Nephron progenitor cell (in vitro differentiated cells): ENCODE results near the gene CCND2.

ENCODE experiments used
- DNase-seq: peaks from one replicate; pipeline ENCODE4 v3.0.0; 2021
- H3K27ac Mint-ChIP-seq: 2 replicates; pipeline ENCODE4 v1.8.0; 2021; ENCODE audit warnings: mild to moderate bottlenecking, moderate library complexity, mixed read lengths
- H3K27me3 Mint-ChIP-seq: 2 replicates; pipeline ENCODE4 v1.8.0; 2021; ENCODE audit warnings: mild to moderate bottlenecking, low read depth, mixed read lengths; ENCODE audit not compliant: poor library complexity
- H3K36me3 Mint-ChIP-seq: 2 replicates; pipeline ENCODE4 v1.8.0; 2021; ENCODE audit warnings: low read depth, mixed read lengths
- H3K4me1 Mint-ChIP-seq: 2 replicates; pipeline ENCODE4 v1.8.0; 2021; ENCODE audit warnings: mixed read lengths
- H3K4me3 Mint-ChIP-seq: 2 replicates; pipeline ENCODE4 v1.8.0; 2021; ENCODE audit warnings: mild to moderate bottlenecking, moderate library complexity, mixed read lengths
- H3K9me3 Mint-ChIP-seq: 2 replicates; pipeline ENCODE4 v1.8.0; 2021; ENCODE audit warnings: mild to moderate bottlenecking, moderate library complexity, mixed read lengths
- TF ChIP-seq, protein P1 (sequence below): fragments of 200-600 bp; sonication (generic); IDR thresholded peaks from 2 replicates; pipeline ENCODE4 v1.5.0; 2021; ENCODE audit warnings: antibody characterized with exemption

Gene CCND2

DNA sequence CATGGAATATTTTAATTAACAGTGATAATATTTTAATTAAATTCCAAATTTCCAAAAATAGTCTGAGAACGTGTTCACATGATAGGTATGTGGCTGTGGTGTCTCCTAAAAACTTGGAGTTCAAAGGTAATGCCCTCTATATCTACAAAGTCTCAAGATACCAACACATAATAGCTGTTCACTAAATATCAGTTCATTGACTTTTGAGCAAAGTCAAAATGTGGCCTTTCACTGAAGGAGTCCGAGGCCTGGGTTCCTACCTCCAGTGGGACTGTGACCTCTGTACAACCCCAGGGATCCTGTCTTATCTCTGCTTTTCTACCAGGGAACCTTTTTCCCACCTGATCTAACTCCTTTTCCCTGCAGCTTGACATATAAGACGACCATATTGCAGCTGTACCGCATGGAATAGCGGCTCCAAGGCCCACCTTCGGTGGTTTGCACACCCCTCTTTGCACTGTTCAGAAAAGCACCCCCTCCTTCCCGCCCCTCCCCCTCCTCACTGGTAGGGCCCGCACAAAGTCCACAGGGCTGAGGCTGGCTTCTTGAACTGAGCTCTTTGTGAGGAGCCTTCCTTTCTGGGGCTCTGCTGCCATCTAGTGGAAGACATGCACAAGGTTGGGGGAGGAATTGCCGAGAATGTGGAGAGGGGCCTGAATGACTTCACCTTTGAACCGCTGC is 3.1 kb downstream of the CCND2 start:
- Mint-ChIP-seq H3K36me3 (peaks cover 60% of the 10 kb centered on the region), H3K27me3 (no peaks in the 10 kb centered on the region), H3K4me3 (peak overlapping the region; percentile 98), H3K9me3 (no peaks in the 10 kb centered on the region), H3K4me1 (peaks cover 64% of the 10 kb centered on the region), H3K27ac (peak overlapping the region; percentile 94)
- peak; percentile 90 for DNase-seq
- TF ChIP-seq, protein P1, sequence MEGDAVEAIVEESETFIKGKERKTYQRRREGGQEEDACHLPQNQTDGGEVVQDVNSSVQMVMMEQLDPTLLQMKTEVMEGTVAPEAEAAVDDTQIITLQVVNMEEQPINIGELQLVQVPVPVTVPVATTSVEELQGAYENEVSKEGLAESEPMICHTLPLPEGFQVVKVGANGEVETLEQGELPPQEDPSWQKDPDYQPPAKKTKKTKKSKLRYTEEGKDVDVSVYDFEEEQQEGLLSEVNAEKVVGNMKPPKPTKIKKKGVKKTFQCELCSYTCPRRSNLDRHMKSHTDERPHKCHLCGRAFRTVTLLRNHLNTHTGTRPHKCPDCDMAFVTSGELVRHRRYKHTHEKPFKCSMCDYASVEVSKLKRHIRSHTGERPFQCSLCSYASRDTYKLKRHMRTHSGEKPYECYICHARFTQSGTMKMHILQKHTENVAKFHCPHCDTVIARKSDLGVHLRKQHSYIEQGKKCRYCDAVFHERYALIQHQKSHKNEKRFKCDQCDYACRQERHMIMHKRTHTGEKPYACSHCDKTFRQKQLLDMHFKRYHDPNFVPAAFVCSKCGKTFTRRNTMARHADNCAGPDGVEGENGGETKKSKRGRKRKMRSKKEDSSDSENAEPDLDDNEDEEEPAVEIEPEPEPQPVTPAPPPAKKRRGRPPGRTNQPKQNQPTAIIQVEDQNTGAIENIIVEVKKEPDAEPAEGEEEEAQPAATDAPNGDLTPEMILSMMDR, result peak; percentile 82

DNA sequence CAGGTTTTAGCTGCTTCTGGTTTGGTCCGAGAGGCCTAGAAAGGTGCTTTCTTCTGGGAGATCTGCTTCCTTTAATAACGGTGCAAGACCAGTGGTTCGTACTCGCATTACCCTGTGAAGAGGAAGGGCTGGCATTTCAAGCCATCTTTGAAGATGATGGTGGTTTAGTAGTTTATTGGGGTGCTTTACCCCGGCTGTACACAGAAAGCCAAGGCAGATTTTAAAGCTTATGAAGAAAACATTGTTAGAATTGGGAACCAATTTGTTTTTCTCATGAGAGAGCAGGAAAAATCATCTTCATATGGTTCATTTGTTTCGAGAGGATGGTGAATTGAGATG is 3.6 kb downstream of the CCND2 start:
- H3K27ac Mint-ChIP-seq, result peak overlapping the region; percentile 93
- H3K36me3 Mint-ChIP-seq, result peaks cover 65% of the 10 kb centered on the region
- no peaks in the 10 kb centered on the region for H3K27me3 Mint-ChIP-seq
- no peaks in the 10 kb centered on the region for H3K9me3 Mint-ChIP-seq
- TF ChIP-seq, protein P1, result peak; percentile 3
- peak overlapping the region; percentile 98 for H3K4me3 Mint-ChIP-seq
- DNase-seq, result no peak
- H3K4me1 Mint-ChIP-seq, result peaks cover 69% of the 10 kb centered on the region

DNA sequence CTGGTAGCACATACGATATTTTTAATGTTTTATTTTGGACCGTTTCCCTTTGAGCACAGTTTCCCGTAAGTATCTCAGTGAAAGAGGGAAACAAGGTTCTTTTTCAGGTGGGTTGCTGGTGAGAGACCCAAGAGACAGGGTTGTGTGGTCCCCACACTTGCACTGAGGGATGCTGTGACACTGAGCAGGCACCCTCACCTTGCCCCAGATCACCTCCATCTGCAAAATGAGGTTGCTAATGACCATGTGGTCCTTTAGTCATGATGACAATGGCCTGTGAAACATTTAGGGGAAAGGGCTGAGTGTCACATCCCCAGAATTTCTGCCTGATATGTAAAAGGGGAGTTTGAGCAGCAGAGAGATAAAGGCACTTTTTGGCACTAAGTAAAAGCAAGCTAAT is 4.3 kb downstream of the CCND2 start:
- H3K9me3 Mint-ChIP-seq, result no peaks in the 10 kb centered on the region
- no peak for DNase-seq
- peak overlapping the region; percentile 83 for H3K27ac Mint-ChIP-seq
- TF ChIP-seq, protein P1, result no peak
- H3K27me3 Mint-ChIP-seq, result no peaks in the 10 kb centered on the region
- H3K4me3 Mint-ChIP-seq, result peak overlapping the region; percentile 98
- peaks cover 75% of the 10 kb centered on the region for H3K4me1 Mint-ChIP-seq
- H3K36me3 Mint-ChIP-seq, result peaks cover 72% of the 10 kb centered on the region

DNA sequence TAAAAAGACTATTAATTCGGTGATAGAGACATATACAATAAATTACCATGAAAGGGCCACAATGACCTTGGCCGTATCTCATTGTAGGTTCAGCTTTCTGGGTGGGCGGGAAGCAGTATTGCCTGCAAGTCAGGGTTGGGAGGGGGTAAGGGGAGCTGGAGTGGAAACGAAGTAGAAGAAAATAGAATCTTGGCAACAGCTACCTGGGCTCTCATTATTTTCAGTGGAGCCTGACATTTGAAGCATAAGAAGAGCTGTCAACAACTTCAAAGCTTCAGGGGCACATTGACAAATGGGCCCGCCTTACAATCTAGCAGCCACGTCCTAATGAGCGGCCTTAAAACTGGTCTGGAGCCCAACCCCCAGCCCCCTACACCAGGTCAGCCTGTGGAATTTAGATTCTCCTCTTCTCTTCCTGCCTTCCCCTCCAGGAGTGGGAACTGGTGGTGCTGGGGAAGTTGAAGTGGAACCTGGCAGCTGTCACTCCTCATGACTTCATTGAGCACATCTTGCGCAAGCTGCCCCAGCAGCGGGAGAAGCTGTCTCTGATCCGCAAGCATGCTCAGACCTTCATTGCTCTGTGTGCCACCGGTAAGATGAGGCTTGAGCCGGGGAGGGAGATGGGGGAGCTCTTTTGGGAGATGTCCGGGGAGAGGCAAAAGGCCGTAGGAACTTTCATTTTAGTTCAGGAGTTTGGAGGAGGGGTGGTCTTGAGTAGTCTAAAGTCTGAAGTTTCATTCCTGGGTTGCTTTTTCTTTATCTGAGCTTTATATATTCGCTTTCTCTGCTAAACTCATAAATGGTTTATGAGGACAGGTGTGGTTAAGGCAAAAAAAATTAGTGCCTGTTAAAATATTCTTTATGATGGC is 5.0 kb downstream of the CCND2 start:
- peak; percentile 16 for DNase-seq
- Mint-ChIP-seq H3K27ac (peak overlapping the region; percentile 99), H3K4me1 (peaks cover 79% of the 10 kb centered on the region), H3K9me3 (no peaks in the 10 kb centered on the region), H3K4me3 (peak overlapping the region; percentile 98), H3K36me3 (peaks cover 78% of the 10 kb centered on the region), H3K27me3 (no peaks in the 10 kb centered on the region)
- TF ChIP-seq, protein P1, result no peak

DNA sequence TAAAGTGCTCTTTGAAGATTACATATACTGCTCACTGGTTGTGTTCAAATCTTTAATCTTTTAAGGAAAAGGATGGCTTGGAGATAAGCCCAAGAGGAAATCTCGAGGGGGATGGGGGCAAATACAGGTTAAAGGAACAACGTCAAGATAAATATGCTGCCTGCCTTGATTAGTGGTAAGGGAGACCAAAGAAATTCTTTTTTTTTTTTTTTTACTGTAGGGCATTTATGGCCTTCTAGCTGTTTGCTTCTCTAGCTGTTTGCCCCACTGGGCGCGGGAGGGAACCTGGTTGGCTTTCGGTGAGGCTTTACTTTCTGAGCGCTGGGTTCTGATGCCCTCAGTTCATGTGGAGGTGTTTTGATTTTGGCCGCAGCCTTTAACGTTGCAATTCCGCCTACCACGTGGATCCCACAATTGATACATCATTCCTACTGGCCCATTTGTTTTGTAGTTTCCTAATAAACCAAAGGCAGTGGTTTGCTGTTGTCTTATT is 5.7 kb downstream of the CCND2 start:
- Mint-ChIP-seq H3K27ac (peak overlapping the region; percentile 99), H3K36me3 (peaks cover 85% of the 10 kb centered on the region), H3K4me1 (peaks cover 85% of the 10 kb centered on the region), H3K27me3 (no peaks in the 10 kb centered on the region), H3K9me3 (no peaks in the 10 kb centered on the region), H3K4me3 (peak overlapping the region; percentile 98)
- TF ChIP-seq, protein P1, result no peak
- DNase-seq, result no peak
